SK-N-DZ (cell line): Measurements from ENCODE around the gene HIVEP3.

Experiments used
- DNase-seq: peaks from one replicate; pipeline ENCODE4 v3.0.0-alpha.2; 2015; ENCODE audit warnings: low spot score

The HIVEP3 gene

GRCh38 chr1:41689558-41689981 lies 229.2 kb downstream of the HIVEP3 start:
- DNase-seq = no peak

GRCh38 chr1:41689139-41689538 lies 229.6 kb downstream of the HIVEP3 start:
- DNase-seq = no peak

- no peak for DNase-seq
These were observed 231.7 kb downstream of the HIVEP3 start for GRCh38 chr1:41687007-41687406.

DNA sequence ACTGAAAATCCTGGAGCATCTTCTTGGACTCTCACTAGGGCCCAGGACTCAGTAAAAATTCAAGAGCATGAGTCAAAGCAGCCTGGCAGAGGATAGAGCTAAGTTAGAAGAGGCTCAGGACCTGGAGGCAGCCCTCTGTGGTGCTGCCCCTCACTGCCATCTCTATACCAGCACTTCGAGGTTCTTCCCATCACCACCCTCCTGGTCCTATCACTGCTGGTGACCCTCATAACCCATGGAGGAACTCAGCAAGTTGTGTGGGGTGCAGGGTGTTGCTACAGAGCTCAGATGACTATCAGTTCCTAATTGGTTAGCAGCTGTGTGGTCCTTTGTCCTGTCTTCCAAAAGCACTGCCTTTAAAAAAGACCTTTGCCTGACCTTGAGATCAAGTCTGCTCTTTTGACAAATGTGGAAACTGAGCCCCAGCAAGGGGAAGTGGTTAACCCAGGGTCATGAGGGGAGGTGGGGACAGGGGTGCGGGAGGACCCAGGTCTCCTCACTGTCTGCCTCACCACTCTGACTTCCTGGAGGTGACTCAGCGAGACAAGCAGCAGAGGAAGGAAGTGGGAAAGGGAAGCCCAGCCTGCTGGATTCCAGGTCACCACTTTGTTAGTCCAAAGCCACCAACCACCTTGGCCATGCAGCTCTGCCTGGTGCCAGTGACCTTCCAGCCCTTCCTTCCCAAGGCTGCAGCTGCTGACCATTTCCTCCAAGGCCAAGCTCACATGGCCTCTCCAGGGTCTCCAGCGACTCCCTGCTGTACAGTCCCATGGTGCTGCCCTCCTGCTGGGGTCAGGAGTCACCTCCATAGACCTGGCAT lies 234.8 kb downstream of the HIVEP3 start:
- no peak for DNase-seq

DNA sequence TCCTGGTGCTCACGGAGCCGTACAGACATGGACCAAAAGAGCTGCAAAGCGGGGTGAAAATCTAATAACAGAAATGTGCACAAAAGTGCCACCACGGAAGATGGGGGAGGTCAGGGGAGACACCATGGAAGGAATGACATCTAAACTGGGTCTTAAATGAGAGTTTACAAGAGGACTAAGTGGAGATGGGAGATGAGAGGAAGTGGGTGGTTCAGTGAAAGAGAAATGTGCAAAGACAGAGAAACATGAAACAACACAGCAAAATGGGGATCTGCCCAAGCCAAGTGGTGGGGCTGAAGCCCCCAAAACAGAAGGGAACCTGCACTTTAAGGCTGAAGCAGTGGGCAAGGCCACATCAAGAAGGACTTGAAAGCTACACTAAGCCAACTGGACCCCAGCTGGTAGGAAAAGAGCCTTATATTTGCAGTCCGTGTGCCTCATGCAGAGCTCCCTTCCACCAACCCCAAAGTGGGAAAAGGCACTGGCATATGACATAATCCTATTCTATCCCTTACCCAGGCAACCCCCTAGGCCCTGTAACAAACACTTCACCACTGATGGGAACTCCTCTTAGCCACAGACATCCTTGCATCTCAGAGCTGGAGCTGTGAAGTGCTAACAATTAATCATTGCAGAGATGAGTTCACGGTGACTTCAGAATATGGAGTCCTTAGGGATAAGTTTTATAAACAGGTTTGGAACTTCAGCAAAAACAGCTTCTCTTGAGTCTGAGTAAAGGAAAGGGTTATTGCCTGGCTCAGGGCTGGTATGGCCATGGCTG lies 235.7 kb downstream of the HIVEP3 start:
- DNase-seq = no peak

- DNase-seq = no peak
These were observed 236.6 kb downstream of the HIVEP3 start for GRCh38 chr1:41682149-41682548.

- no peak for DNase-seq
These were observed 237.2 kb downstream of the HIVEP3 start for GRCh38 chr1:41681331-41682098.

- DNase-seq = no peak
These were observed 238.7 kb downstream of the HIVEP3 start for GRCh38 chr1:41679994-41680393.

DNA sequence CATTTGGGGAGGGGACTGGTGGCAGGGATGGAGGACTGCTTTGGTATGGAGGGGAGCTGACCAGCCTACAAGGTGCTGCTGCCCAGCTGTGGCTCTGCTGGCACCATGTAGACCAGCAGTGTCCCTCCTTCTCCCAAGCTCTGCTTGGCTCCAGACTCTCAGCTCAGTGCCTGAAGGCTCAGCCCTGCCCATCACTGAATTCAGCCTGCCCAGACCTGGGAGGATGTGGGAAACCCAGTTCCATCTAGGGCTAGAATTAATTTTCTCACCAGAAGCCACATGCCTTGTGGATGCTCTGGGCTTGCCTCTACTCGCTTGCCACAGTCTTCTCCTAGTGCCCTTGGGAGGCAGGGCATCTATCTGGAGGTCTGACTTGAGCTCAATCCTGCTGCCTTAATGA lies 239.2 kb downstream of the HIVEP3 start:
- DNase-seq = no peak

- DNase-seq = no peak
These were observed 240.4 kb downstream of the HIVEP3 start for GRCh38 chr1:41678111-41678878.

DNA sequence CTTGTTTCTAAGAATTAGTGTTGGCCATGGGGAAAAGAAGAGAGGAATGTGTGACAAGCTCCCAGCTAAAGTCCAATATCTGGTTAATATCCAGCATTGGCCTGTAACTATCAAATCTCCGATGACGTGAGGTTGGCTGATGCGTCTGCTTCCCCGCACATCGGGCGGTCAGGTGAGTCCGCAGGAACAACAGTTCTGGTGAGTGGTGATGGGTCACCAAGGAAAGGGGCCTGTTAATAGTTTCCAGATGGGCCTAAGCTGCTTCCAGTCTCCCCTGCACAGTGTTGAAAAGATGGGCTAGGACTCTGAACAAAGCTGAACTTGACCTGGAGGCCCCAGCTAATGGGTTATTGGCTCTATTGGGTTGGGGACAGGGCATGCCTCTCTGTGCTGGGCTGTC lies 241.1 kb downstream of the HIVEP3 start:
- DNase-seq = no peak

GRCh38 chr1:41675401-41675800 lies 243.3 kb downstream of the HIVEP3 start:
- no peak for DNase-seq

DNA sequence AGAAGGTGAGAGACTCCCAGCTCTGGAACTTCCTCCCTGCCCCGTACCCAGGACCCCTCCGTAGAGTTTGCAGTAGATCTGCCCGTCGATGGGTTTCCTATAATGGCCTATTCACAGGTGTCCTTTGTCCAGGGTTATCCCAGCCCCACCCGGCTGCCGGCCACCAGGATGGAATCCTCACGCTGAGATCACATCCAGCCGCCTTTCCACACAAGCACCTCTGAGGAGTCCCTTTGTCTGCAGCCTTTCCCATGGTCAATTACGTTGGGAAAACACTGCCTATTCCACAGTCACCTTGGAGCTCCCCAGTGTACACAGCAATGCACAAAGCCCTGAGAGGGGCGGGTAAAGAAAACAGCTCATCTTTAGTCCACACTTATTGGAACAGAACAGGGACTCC lies 244.2 kb downstream of the HIVEP3 start:
- DNase-seq = no peak

GRCh38 chr1:41673806-41674205 lies 244.9 kb downstream of the HIVEP3 start:
- no peak for DNase-seq

DNA sequence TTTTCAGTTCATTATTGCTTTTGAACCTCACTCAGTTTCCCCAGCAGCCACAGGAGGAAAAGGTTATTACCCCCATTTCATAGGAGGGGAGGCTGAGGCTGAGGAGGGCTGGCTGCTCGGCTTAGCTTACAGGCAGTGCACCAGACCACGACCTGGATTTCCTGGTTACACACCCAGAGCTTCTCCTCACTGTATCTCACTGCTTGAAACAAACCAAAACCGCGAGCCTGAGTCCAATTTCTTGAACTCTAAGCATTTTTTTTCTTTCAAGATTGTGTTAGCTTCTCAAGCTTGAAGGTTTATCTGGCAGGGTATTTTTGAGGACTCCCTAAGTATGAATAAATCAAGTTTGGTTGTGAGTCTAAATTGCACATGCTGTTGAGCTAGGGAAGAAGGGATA lies 245.3 kb downstream of the HIVEP3 start:
- DNase-seq = no peak

DNA sequence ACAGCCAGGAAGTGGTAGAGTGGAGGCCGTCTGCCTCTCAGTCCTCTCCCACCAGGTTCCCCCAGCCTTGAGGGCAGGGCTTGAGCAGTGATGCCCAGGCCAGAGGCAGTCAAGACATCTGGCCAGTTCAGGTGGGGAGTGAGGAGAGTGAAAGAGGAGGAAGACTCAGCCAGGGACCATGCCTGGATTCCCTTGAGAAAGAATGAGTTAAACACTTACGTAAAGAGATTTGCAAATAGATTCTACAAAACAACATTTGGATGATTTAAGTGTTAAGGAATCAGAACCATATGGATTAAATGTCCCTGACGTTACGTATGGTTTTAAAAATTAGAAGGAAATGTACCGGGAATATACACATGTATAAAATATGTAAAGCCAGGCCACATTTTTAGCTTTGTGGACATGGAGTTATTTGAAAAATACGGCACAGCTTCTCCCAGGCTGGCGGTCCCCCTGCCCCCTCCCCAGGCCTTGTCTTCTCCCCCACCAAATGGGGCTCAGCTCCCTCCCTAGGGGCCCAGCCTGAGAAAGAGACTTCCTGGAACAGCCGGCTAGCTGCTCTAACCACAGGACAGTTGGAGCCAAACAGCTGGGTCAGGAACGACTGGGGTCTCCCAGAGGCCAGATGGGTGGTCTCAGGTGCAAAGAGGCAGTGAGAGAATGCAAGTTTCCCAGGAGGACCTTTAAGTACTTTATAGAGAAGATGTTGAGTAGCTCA lies 245.9 kb downstream of the HIVEP3 start:
- no peak for DNase-seq

GRCh38 chr1:41672173-41672572 lies 246.5 kb downstream of the HIVEP3 start:
- DNase-seq = no peak

GRCh38 chr1:41671116-41671755 lies 247.5 kb downstream of the HIVEP3 start:
- DNase-seq = no peak

- DNase-seq = no peak
These were observed 248.3 kb downstream of the HIVEP3 start for GRCh38 chr1:41670217-41670957.
